AG09319 (cell line): Measurements from ENCODE around the gene ZNF436.
A peak's percentile ranks its signal among the peaks of the same experiment; 100 is the strongest.

ENCODE experiments used
- DNase-seq: peaks from one replicate; pipeline ENCODE4 v3.0.0-alpha.2; 2010; ENCODE audit warnings: low read depth; ENCODE audit errors: extremely low read depth
- CTCF ChIP-seq: IDR thresholded peaks from 2 replicates; pipeline ENCODE4 v1.5.1; 2011; ENCODE audit warnings: low read depth, mild to moderate bottlenecking, inconsistent platforms, low read length, moderate library complexity

The ZNF436 gene

GRCh38 chr1:23397908-23398307 lies 28.3 kb upstream of the ZNF436 start:
- no peak for TF ChIP-seq CTCF
- no peak for DNase-seq

GRCh38 chr1:23396380-23396779 lies 26.7 kb upstream of the ZNF436 start:
- TF ChIP-seq CTCF = no peak
- DNase-seq = no peak

GRCh38 chr1:23395849-23396248 lies 26.2 kb upstream of the ZNF436 start:
- no peak for TF ChIP-seq CTCF
- DNase-seq = no peak

- no peak for TF ChIP-seq CTCF
- DNase-seq = no peak
These were observed 25.6 kb upstream of the ZNF436 start for GRCh38 chr1:23395154-23395724.

GRCh38 chr1:23394684-23395083 lies 25.0 kb upstream of the ZNF436 start:
- peak; percentile 26 for TF ChIP-seq CTCF
- DNase-seq = peak; percentile 74

- no peak for TF ChIP-seq CTCF
- no peak for DNase-seq
These were observed 24.5 kb upstream of the ZNF436 start for GRCh38 chr1:23394181-23394580.

- TF ChIP-seq CTCF = no peak
- no peak for DNase-seq
These were observed 24.1 kb upstream of the ZNF436 start for GRCh38 chr1:23393706-23394105.
